A204.1 (cell line): ENCODE data around the gene LRRN4CL.
"Not testable (repeated sequence)": the region's sequence is repeated elsewhere in the genome, so short reads cannot be mapped to it uniquely, and the experiment has no call there.

ENCODE experiments used
- FAIRE-seq: peaks from 2 replicates; lab custom pipeline; 2012; peaks lifted over from hg19 to GRCh38; lab: Jason Lieb, UNC

LRRN4CL gene

GRCh38 chr11:62709247-62710000 lies 20.1 kb upstream of the LRRN4CL start:
- peak; percentile 91 for FAIRE-seq

- FAIRE-seq, result no peak
Observed at GRCh38 chr11:62708793-62709192, 19.5 kb upstream of the LRRN4CL start.

- FAIRE-seq, result no peak
Observed at GRCh38 chr11:62708392-62708791, 19.1 kb upstream of the LRRN4CL start.

- no peak for FAIRE-seq
Observed at GRCh38 chr11:62707277-62707861, 18.0 kb upstream of the LRRN4CL start, which contains the start of the genes BSCL2 and GNG3. TSS of gene BSCL2 (minus strand) at chr11:62707424. CDS start at chr11:62707195, 229 bp downstream. TSS of gene GNG3 (plus strand) at chr11:62707676. CDS start at chr11:62708296, 620 bp downstream.

GRCh38 chr11:62706850-62707247 lies 17.5 kb upstream of the LRRN4CL start:
- FAIRE-seq, result no peak

- no peak for FAIRE-seq
Observed at GRCh38 chr11:62705880-62706849, 16.8 kb upstream of the LRRN4CL start.

GRCh38 chr11:62705413-62705812 lies 16.1 kb upstream of the LRRN4CL start:
- FAIRE-seq, result no peak

- not testable (repeated sequence) for FAIRE-seq
Observed at GRCh38 chr11:62703921-62704320, 14.6 kb upstream of the LRRN4CL start.

GRCh38 chr11:62702246-62702645 lies 12.9 kb upstream of the LRRN4CL start:
- no peak for FAIRE-seq

- FAIRE-seq, result no peak
Observed at GRCh38 chr11:62694455-62695167, 5.3 kb upstream of the LRRN4CL start.

- not testable (repeated sequence) for FAIRE-seq
Observed at GRCh38 chr11:62693624-62694023, 4.3 kb upstream of the LRRN4CL start.

- no peak for FAIRE-seq
Observed at GRCh38 chr11:62688491-62688890, 839 bp downstream of the LRRN4CL start.

GRCh38 chr11:62687508-62688396 lies 1.6 kb downstream of the LRRN4CL start:
- no peak for FAIRE-seq

GRCh38 chr11:62682518-62682917 lies 6.8 kb downstream of the LRRN4CL start:
- no peak for FAIRE-seq

GRCh38 chr11:62680825-62681240 lies 8.5 kb downstream of the LRRN4CL start:
- FAIRE-seq, result no peak

- no peak for FAIRE-seq
Observed at GRCh38 chr11:62678770-62679696, 10.3 kb downstream of the LRRN4CL start, which contains the start of gene UBXN1. TSS of gene UBXN1 (minus strand) at chr11:62679073. CDS start at chr11:62678923, 150 bp downstream.

- no peak for FAIRE-seq
Observed at GRCh38 chr11:62678433-62678769, 10.9 kb downstream of the LRRN4CL start.

- FAIRE-seq, result no peak
Observed at GRCh38 chr11:62677714-62678113, 11.6 kb downstream of the LRRN4CL start.

GRCh38 chr11:62677156-62677555 lies 12.2 kb downstream of the LRRN4CL start:
- FAIRE-seq, result no peak

GRCh38 chr11:62676698-62677097 lies 12.6 kb downstream of the LRRN4CL start:
- no peak for FAIRE-seq
